AG04449 (cell line): Measurements from ENCODE around the gene CAMTA1.

Experiments used
- CTCF ChIA-PET: fragments of 350-600 bp; formaldehyde crosslinking; extraction: SDS; loops from one replicate; lab custom pipeline; 2021; ENCODE audit warnings: antibody characterized with exemption; lab: Yijun Ruan, JAX
- POLR2A ChIA-PET: fragments of 400-600, 350-600 bp; formaldehyde crosslinking; extraction: SDS; loops from one replicate; lab custom pipeline; 2020; ENCODE audit warnings: antibody characterized with exemption, inconsistent platforms; lab: Yijun Ruan, JAX
- DNase-seq: peaks from one replicate; pipeline ENCODE4 v3.0.0-alpha.2; 2010; ENCODE audit warnings: low read depth, low spot score
- H3K4me3 ChIP-seq: 2 replicates; pipeline ENCODE4 v1.5.1; 2011; ENCODE audit warnings: low read depth, mild to moderate bottlenecking, control low read depth, low read length
- CTCF ChIP-seq: IDR thresholded peaks from one replicate; pipeline ENCODE4 v1.5.1; 2011; ENCODE audit warnings: mild to moderate bottlenecking, moderate library complexity, low read length, control low read depth, inconsistent platforms; ENCODE audit not compliant: insufficient read depth; ENCODE audit errors: missing control alignments

The CAMTA1 gene

GRCh38 chr1:7438921-7439655, 653.8 kb downstream of the CAMTA1 start:
- POLR2A ChIA-PET, result no interaction called here
- TF ChIP-seq CTCF, result no peak
- DNase-seq, result no peak
- CTCF ChIA-PET, result no interaction called here
- no peak overlapping the region for H3K4me3 ChIP-seq

GRCh38 chr1:7440154-7440553, 654.9 kb downstream of the CAMTA1 start:
- POLR2A ChIA-PET, result no interaction called here
- DNase-seq, result no peak
- H3K4me3 ChIP-seq, result no peak overlapping the region
- CTCF ChIA-PET, result no interaction called here
- TF ChIP-seq CTCF, result no peak

- ChIA-PET POLR2A (no interaction called here), CTCF (no interaction called here)
- no peak for TF ChIP-seq CTCF
- no peak overlapping the region for H3K4me3 ChIP-seq
- no peak for DNase-seq
Measured at GRCh38 chr1:7441143-7441841, 656.0 kb downstream of the CAMTA1 start.

GRCh38 chr1:7442036-7442435, 656.8 kb downstream of the CAMTA1 start:
- CTCF ChIA-PET, result no interaction called here
- POLR2A ChIA-PET, result no interaction called here

GRCh38 chr1:7442918-7443317, 657.7 kb downstream of the CAMTA1 start:
- no peak for TF ChIP-seq CTCF
- no peak overlapping the region for H3K4me3 ChIP-seq
- POLR2A ChIA-PET, result no interaction called here
- CTCF ChIA-PET, result interaction anchor here (0.6 to 1.5 kb wide), 3 partner anchors 10 to 183 kb away, joined by 3 to 4 read pairs (median 3); no protein-coding TSS in a partner anchor
- DNase-seq, result no peak

More at GRCh38 chr1:7442036-7442435, 656.8 kb downstream of the CAMTA1 start:
- no peak for DNase-seq
- no peak for TF ChIP-seq CTCF
- H3K4me3 ChIP-seq, result no peak overlapping the region

GRCh38 chr1:7444363-7444762, 659.1 kb downstream of the CAMTA1 start:
- CTCF ChIA-PET, result interaction anchor here (1.0 to 1.5 kb wide), 3 partner anchors 8 to 10 kb away, joined by 3 to 4 read pairs (median 3); no protein-coding TSS in a partner anchor
- H3K4me3 ChIP-seq, result no peak overlapping the region
- no peak for DNase-seq
- POLR2A ChIA-PET, result no interaction called here
- TF ChIP-seq CTCF, result no peak
